Measurements from ENCODE around the gene GPRC5D. TPM values are rescaled to one million over a fixed set of nuclear protein-coding genes. Genes with fewer than 3 reads are reported as not detected.

Gene GPRC5D
- total RNA-seq, 1 experiment from 2014 or later: not detected

GRCh38 chr12:12943586-12944260 is 8.2 kb downstream of the GPRC5D start:
- Histone ChIP-seq H3K4me3 (no peak overlapping the region), H3K27me3 (ENCODE audit: insufficient read depth, low read depth) (no peaks in the 10 kb centered on the region), H3K27ac (no peak overlapping the region), H3K36me3 (ENCODE audit: low read depth) (no peaks in the 10 kb centered on the region), H3F3A (ENCODE audit: insufficient read depth, low read depth) (no peaks in the 10 kb centered on the region), H2AFZ (no peak overlapping the region), H3K79me2 (ENCODE audit: low read depth) (no peaks in the 10 kb centered on the region), H3K9me3 (ENCODE audit: insufficient read depth, low read depth) (no peaks in the 10 kb centered on the region), H3K4me2 (no peak overlapping the region), H3K4me1 (replicated peaks; ENCODE audit: insufficient read depth) (no peaks in the 10 kb centered on the region), H4K20me1 (ENCODE audit: insufficient read depth) (no peaks in the 10 kb centered on the region), H3K9me2 (ENCODE audit: insufficient read depth) (no peaks in the 10 kb centered on the region)
- no peak for DNase-seq
- TF ChIP-seq EZH2 (IDR thresholded peaks at IDR 0.05; ENCODE audit: low read depth): no peak
- TF ChIP-seq, protein P1, sequence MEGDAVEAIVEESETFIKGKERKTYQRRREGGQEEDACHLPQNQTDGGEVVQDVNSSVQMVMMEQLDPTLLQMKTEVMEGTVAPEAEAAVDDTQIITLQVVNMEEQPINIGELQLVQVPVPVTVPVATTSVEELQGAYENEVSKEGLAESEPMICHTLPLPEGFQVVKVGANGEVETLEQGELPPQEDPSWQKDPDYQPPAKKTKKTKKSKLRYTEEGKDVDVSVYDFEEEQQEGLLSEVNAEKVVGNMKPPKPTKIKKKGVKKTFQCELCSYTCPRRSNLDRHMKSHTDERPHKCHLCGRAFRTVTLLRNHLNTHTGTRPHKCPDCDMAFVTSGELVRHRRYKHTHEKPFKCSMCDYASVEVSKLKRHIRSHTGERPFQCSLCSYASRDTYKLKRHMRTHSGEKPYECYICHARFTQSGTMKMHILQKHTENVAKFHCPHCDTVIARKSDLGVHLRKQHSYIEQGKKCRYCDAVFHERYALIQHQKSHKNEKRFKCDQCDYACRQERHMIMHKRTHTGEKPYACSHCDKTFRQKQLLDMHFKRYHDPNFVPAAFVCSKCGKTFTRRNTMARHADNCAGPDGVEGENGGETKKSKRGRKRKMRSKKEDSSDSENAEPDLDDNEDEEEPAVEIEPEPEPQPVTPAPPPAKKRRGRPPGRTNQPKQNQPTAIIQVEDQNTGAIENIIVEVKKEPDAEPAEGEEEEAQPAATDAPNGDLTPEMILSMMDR (conservative IDR thresholded peaks at IDR 0.05): no peak
- intact Hi-C loops (cut with micrococcal nuclease; ENCODE audit: unreplicated experiment): no loop called here
- ChIA-PET POLR2A (ENCODE audit: unreplicated experiment) (interaction anchor here (0.5 to 0.6 kb wide), 2 partner anchors 24 to 253 kb away, joined by 4 to 6 read pairs; partner anchors contain the start of gene EMP1), CTCF (no interaction called here)
- BruUV-seq (replicated peaks): no TSS peak

DNA sequence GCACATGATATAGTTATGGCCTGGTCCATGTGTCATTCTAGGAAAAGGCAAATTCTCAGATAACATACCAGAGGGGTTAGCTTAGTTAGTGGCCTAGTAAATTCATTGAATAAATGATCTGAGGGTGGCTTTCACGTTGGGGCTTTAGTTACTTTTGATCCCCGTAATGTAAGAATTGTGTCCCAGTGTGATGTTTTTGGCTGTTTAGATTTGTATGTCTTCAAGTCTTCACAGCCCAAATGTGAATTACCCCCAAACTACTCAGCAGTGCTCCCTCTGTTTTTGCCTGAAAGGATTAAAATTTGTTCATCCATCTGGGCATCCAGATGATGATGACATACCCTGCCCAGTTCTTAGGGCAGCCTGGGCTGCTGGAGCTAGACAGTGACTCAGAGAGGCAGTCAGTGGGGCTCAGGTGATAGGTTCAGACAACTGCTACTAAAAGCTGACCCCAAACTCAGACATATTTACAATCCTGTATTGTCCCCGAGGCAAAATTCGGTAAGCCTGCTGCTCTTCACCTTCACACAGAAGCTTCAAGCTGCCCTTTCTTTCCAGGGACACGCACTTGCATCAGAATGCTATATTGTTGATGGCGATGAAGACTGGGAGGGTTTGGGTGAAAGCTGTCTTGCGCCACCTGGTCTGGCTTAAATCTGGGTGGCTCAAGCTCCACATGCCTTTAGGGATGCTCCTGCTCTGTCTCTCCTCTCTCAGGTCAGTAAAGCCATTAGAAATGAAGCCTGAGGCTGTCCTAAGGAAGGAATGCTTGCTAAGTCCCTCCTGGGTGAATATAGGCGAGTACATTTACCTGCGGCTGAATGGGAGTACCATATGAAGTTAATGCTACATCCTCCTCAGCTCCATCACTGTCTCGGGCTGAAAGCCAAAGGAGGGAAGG is 10.3 kb downstream of the GPRC5D start:
- no peaks in the 10 kb centered on the region for H3K79me2 ChIP-seq (ENCODE audit: low read depth)
- no peaks in the 10 kb centered on the region for H3F3A ChIP-seq (ENCODE audit: insufficient read depth, low read depth)
- TF ChIP-seq EZH2 (IDR thresholded peaks at IDR 0.05; ENCODE audit: low read depth): no peak
- TF ChIP-seq, protein P1 (conservative IDR thresholded peaks at IDR 0.05): no peak
- no peaks in the 10 kb centered on the region for H3K9me2 ChIP-seq (ENCODE audit: insufficient read depth)
- no peaks in the 10 kb centered on the region for H3K9me3 ChIP-seq (ENCODE audit: insufficient read depth, low read depth)
- POLR2A ChIA-PET (ENCODE audit: unreplicated experiment): interaction anchor here (0.6 to 0.7 kb wide), 2 partner anchors 89 to 1192 kb away, joined by 3 to 6 read pairs; no protein-coding TSS in a partner anchor
- intact Hi-C loops (cut with micrococcal nuclease; ENCODE audit: unreplicated experiment): no loop called here
- H3K36me3 ChIP-seq (ENCODE audit: low read depth): no peaks in the 10 kb centered on the region
- H3K27ac ChIP-seq: no peak overlapping the region
- H2AFZ ChIP-seq: no peak overlapping the region
- H3K27me3 ChIP-seq (ENCODE audit: insufficient read depth, low read depth): no peaks in the 10 kb centered on the region
- H3K4me2 ChIP-seq: no peak overlapping the region
- CTCF ChIA-PET: interaction anchor here (0.5 kb wide), 1 partner anchor 624 kb away, joined by 5 read pairs; no protein-coding TSS in a partner anchor
- no peaks in the 10 kb centered on the region for H4K20me1 ChIP-seq (ENCODE audit: insufficient read depth)
- H3K4me3 ChIP-seq: no peak overlapping the region
- BruUV-seq (replicated peaks): no TSS peak
- no peak for DNase-seq
- H3K4me1 ChIP-seq (replicated peaks; ENCODE audit: insufficient read depth): no peaks in the 10 kb centered on the region

- H3K4me3 ChIP-seq: no peak overlapping the region
- H2AFZ ChIP-seq: no peak overlapping the region
- no peaks in the 10 kb centered on the region for H3K79me2 ChIP-seq (ENCODE audit: low read depth)
- POLR2A ChIA-PET (ENCODE audit: unreplicated experiment): no interaction called here
- intact Hi-C loops (cut with micrococcal nuclease; ENCODE audit: unreplicated experiment): no loop called here
- no peaks in the 10 kb centered on the region for H3K4me1 ChIP-seq (replicated peaks; ENCODE audit: insufficient read depth)
- no peak for TF ChIP-seq EZH2 (IDR thresholded peaks at IDR 0.05; ENCODE audit: low read depth)
- TF ChIP-seq, protein P1 (conservative IDR thresholded peaks at IDR 0.05): no peak
- no peaks in the 10 kb centered on the region for H3K27me3 ChIP-seq (ENCODE audit: insufficient read depth, low read depth)
- no TSS peak for BruUV-seq (replicated peaks)
- H3K9me2 ChIP-seq (ENCODE audit: insufficient read depth): no peaks in the 10 kb centered on the region
- H3K36me3 ChIP-seq (ENCODE audit: low read depth): no peaks in the 10 kb centered on the region
- CTCF ChIA-PET: no interaction called here
- no peak overlapping the region for H3K27ac ChIP-seq
- H3F3A ChIP-seq (ENCODE audit: insufficient read depth, low read depth): no peaks in the 10 kb centered on the region
- no peaks in the 10 kb centered on the region for H3K9me3 ChIP-seq (ENCODE audit: insufficient read depth, low read depth)
- no peak overlapping the region for H3K4me2 ChIP-seq
- DNase-seq: no peak
- H4K20me1 ChIP-seq (ENCODE audit: insufficient read depth): no peaks in the 10 kb centered on the region
Observed at GRCh38 chr12:12939888-12940287, 12.1 kb downstream of the GPRC5D start.
